Measurements from ENCODE around the gene NPLOC4.

The NPLOC4 gene

GRCh38 chr17:81662002-81662401, 25.1 kb upstream of the NPLOC4 start:
- DNase-seq (ENCODE audit: low read depth), result no peak

- DNase-seq (ENCODE audit: low read depth), result no peak
Observed at GRCh38 chr17:81660441-81660840, 23.5 kb upstream of the NPLOC4 start.

DNA sequence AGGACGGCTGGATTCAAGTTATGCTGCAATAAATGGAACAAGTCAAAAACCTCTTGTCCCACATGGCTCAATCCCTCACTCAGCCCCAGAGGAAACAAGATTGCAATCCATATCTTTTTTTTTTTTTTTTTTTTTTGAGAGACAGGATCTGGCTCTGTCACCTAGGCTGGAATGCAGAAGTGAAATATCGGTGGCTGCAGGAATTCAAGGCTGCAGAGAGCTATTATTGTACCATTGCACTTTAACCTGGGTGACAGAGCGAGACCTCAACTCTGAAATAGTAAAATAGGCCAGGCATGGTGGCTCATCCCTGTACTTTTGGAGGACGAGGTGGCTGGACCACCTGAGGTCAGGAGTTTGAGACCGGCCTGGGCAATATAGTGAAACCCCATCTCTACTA, 22.1 kb upstream of the NPLOC4 start:
- no peak for DNase-seq (ENCODE audit: low read depth)

GRCh38 chr17:81656835-81657234, 19.9 kb upstream of the NPLOC4 start:
- DNase-seq (ENCODE audit: low read depth), result no peak

DNA sequence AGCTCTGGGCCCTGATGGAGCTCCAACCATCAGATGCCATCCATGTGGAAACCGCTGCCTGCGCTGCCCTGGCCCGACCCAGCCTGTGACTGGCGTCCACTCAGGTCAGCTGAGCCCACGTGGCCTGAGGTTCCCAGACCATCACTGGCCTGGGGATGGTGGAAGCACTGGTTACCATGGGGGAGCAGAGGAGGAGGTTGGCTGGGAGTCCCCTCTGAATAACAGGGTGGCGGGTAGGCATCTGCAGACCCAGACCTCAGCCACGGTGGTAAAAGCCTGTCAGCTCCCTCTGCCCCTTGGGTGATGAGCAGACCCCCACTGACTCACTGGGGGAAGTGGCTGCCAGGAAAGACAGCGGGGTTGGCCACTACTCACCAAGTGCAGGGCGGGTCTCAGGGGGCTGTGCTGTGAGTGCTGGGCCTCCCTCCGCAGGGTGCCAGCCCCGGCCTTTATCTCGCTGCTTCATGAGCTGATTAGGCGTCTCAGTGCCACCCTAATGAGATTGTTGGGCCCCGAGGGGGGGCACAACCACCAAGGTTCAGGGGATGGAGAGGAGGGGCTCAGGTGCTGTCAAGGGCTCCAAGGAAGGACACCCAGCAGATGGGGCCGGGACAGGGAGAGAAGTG, 19.3 kb upstream of the NPLOC4 start, which contains the start of gene PDE6G:
Gene PDE6G, minus strand, starts transcription at position 425 of the 626 bp plus-strand sequence. CDS start 3,237 bp downstream, outside the sequence.
- no peak for DNase-seq (ENCODE audit: low read depth)

- no peak for DNase-seq (ENCODE audit: low read depth)
Observed at GRCh38 chr17:81655378-81656117, 18.6 kb upstream of the NPLOC4 start.

DNA sequence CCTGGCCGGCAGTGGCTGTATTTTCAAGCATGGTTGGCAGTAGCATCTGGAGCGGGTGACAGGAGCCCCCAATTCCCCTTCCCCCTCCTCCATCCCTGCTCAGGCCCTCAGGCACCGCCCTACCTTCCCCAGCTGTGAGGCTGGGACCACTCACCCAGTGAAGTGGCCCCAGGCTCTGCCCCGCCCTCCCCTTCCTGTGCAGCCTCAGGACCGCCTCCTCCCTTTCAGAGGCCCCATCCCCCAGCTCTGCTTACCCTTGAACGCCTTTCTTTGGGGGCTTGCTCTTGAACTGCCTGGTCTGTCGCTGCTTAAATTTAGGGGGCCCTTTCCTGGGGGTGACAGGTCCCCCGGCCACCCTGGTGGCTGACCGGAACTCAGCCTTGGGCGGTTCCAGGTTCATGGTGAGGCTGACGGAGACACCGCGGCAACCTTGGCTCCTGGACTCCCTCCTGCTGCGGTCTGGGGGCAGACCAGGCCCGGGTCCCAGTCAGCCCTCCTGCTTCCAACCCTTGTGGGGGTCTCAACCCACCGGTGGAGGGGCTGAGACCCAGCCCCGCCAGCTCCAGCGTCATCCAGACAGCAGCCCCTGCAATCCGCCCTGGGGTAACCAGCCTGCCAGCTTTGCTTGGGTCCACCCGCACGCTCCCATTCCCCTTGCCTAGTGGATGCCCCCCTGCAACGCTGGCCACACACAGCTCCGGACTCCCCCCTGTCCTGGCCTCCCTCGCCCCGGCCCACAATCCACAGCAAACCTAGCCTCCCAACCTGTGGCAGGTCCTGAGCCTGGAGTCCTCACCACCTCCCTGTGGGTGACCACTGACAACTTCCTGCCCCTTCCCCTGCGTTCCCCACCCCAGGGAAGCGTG, 16.2 kb upstream of the NPLOC4 start:
- DNase-seq (ENCODE audit: low read depth), result no peak

- DNase-seq (ENCODE audit: low read depth), result no peak
Observed at GRCh38 chr17:81651692-81652091, 14.8 kb upstream of the NPLOC4 start.

- DNase-seq (ENCODE audit: low read depth), result no peak
Observed at GRCh38 chr17:81650951-81651350, 14.0 kb upstream of the NPLOC4 start.

- DNase-seq (ENCODE audit: low read depth), result no peak
Observed at GRCh38 chr17:81648707-81649085, 11.8 kb upstream of the NPLOC4 start.

DNA sequence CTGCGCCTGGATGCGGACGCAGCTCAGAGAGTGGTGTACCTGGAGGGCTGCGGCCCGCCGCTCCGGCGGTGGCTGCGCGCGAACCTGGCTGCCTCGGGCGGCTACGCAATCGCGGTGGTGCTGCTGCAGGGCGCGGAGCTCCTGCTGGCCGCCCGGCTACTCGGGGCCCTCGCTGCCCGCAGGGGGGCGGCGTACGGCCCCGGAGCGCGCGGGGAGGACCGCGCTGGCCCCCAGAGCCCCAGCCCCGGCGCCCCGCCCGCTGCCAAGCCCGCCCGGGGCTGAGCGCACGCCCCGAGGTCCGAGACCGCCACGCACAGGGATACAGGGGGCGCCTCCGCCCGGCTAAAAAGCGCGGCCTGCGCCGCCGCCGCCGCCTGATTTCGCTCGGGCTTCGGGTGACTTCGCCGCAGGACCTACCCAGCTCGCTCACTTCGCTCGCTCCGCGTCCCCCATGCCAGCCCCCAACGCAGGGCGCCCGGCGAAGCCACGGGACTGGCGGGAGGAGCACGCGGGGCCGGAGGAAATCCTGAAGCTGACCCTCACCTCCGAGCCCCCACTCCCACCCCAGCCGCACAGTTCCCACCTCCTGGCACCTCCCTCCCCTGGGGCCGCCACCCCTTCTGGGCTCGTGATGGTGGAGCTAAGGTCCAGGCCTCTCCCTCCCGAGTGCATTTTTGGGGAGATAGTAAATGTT, 11.2 kb upstream of the NPLOC4 start:
- DNase-seq (ENCODE audit: low read depth), result no peak

- DNase-seq (ENCODE audit: low read depth), result no peak
Observed at GRCh38 chr17:81647640-81648012, 10.7 kb upstream of the NPLOC4 start.

DNA sequence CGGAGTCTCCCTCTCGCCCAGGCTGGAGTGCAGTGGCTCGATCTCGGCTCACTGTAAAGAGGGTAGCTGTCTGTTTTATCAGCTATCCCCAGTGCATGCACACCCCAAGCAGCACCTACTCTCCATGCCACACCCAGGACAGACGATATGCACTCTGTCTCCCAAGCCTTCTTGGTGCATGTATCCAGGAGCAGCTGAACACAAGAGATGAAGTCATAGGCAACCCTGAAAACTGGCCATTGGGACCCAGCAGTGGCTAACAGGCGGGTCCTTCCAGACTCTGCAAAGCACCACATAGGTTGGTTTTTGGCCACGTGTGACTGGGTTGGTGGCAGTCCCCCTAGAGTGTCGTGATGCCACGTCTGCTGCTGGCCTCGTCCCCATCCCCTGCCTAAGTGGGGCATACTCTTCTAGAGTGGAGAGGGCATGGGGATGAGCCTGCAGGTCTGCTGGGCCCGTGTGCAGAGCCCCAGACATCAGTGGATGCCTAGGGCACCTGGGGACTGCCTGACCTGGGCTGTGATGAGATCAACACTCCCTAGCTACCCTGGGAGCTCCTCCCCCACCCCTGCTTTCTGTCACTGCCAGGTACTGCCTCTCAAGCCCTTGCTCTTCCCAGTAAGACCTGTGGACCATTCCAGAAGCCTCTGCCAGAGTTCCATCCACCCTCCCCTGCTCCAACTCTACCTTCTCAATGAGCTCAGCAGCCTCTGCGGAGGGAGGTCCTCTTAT, 10.1 kb upstream of the NPLOC4 start:
- DNase-seq (ENCODE audit: low read depth), result no peak

GRCh38 chr17:81644976-81645952, 8.4 kb upstream of the NPLOC4 start:
- DNase-seq (ENCODE audit: low read depth), result no peak

DNA sequence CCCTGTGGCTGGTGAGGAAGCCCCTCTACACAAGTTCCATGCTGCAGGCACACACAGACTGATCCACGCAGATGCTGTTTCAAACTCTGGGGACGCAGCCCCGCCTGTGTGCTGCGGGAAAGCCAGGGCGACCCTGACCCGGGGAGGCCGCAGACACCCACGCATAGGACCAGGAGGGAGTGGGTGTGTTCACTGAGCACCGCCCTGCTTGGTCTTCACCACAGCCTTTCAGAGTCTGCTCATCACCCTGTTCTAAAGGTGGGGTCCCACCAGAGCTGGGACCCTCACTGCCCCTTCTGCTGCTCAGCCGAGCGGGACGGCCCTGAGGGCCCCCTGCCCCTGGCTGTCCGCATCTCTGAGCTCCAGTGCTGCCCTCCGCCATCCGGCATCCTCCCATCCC, 7.6 kb upstream of the NPLOC4 start:
- no peak for DNase-seq (ENCODE audit: low read depth)

- DNase-seq (ENCODE audit: low read depth), result no peak
Observed at GRCh38 chr17:81641825-81642489, 5.0 kb upstream of the NPLOC4 start.

GRCh38 chr17:81640011-81640410, 3.1 kb upstream of the NPLOC4 start:
- DNase-seq (ENCODE audit: low read depth), result no peak

DNA sequence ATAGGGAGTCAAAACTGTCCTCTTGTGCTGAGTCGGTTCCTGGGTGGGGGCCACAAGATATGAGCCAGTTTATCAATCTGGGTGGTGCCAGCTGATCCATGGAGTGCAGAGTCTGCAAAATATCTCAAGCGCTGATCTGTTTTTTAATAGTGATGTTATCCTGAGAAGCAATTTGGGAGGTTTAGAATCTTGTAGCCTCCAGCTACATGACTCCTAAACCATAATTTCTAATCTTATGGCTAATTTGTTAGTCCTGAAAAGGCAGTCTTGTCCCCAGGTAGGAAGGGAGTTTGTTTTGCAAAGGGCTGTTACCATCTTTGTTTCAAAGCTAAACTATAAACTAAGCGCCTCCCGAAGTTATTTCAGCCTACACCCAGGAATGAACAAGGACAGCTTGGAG, 1.8 kb upstream of the NPLOC4 start:
- no peak for DNase-seq (ENCODE audit: low read depth)

DNA sequence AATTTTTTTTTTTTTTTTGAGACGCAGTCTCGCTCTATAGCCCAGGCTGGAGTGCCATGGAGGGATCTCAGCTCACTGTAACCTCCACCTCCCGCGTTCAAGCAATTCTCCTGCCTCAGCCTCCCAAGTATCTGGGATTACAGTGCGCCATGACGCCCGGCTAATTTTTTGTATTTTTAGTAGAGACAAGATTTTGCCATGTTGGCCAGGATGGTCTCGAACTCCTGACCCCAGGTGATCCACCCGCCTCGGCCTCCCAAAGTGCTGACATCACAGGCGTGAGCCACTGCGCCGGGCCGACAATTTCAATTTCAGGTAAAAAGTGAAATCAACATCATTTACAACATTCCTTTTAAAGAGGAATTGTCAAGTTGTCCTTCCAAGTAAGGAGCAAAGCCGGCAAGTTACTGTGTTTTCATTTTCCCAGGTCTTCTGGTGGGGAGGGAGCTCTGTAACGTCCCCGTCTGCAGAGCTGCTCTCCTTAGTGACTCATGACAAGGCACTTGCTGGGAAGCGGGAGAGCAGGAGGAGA, 873 bp downstream of the NPLOC4 start:
- DNase-seq (ENCODE audit: low read depth), result no peak

GRCh38 chr17:81635431-81635830, 1.5 kb downstream of the NPLOC4 start:
- DNase-seq (ENCODE audit: low read depth), result no peak
